ENCODE measurements around the gene STARD13.
A peak's percentile ranks its signal among the peaks of the same experiment; 100 is the strongest.

The STARD13 gene

DNA sequence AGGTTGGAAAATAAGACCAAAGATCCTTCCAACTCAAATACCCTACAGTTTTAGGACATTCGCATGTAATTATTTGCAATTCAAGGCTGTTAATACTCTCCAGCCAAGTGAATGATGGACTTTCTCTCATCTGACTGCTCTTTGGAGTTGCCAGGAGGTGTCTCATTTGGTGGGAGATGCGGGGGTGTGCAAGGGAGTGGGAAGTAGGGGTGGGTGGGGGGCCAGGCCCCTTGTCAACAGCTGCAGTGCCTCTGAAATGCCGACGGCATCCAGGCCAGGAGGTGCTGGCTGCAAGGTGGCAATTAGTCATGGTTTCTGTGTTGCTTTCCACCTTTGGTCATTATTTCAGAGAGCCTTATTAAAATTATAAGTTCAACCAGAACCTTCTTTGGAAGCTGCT lies 147.8 kb downstream of the STARD13 start:
- no peak for DNase-seq

DNA sequence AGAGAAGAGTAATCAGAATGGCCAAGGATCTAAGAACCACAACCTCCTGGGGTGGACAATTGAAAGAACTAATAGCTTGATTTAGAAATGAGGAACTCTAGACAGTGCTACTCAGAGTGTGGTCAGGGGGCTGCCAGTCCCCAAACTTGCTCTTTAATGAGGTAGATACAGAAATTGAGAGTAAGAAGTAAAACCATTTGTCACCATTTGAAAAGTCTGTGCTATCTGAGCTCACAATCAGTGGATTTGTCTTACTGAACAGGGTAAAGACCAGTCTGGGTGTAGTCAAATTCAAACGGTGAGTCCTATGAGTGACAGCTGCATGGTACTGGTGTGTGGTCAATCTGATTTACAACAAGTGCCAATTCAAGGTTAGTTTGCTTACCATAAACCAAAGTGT lies 150.5 kb downstream of the STARD13 start:
- no peak for DNase-seq

DNA sequence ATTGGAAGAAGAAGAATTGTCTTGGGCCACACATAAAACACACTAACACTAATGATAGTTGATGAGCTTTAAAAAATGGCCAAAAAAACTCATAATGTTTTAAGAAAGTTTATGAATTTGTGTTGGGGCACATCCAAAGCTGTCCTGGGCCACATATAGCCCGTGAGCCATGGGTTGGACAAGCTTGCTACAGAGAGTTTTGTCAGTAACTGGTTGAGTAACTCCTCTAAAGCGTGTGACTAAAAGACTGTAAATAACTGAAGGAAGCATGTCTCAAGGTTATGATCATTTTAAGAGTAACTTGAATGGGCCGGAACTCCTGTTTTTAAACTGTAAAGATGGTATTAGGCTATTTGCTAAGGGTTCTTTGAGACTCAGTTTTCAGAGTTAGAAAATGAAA lies 151.3 kb downstream of the STARD13 start:
- DNase-seq = no peak

DNA sequence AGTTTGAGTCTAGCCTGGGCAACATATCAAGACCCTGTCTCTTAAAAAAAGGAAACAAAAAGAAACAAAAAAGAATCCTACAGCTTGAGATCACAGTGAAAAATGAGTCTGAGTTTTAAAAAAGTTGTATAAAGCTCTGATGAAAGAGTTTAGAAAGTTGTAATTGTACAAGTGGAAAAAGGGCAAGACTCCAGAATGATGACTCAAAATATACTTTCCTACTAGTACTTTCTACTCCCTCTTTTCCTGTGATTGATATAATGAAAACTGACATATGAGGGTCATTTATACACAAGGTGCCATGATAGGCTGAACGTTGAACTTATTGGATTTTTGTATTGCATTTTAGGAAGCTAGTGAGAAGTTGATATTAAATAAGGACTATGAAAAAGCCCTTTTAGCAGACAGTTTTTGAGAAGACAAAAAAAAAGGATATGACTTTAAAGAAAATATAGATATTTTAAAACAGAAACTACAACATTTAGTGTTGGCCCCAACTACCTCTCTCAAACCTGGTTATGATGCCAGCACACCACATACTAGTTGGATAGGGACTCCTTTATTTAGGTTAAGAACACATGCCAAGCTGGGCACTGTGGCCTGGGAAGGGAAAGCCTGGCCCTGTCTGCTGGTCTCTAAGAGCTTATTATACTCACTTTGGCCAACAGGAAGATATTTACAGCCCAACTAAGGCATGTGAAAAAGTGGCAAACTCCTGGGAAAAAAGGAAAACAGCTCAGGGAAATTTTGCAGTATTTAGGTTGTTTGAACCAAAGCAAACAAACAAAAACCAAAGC lies 152.7 kb downstream of the STARD13 start:
- no peak for DNase-seq

DNA sequence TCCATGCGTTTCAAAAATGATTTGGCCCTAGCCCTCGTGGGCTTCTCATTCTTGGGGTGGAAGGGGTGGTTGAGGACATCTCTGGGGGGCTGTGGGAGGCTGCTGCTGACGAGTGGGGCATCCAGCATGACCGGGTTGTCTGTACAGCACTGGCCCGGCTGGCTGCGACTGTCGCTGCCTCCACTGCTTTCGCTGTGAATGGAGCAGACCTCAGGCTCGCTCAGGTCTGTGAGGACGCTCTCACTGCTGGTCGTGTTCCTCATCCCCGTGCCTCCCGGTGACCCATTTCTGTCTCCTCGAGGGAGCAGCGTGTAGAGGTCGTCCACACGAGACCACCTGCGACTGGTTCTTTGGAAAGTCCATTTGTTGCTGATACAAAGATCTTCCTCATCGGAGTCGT lies 155.7 kb downstream of the STARD13 start:
- DNase-seq = no peak

DNA sequence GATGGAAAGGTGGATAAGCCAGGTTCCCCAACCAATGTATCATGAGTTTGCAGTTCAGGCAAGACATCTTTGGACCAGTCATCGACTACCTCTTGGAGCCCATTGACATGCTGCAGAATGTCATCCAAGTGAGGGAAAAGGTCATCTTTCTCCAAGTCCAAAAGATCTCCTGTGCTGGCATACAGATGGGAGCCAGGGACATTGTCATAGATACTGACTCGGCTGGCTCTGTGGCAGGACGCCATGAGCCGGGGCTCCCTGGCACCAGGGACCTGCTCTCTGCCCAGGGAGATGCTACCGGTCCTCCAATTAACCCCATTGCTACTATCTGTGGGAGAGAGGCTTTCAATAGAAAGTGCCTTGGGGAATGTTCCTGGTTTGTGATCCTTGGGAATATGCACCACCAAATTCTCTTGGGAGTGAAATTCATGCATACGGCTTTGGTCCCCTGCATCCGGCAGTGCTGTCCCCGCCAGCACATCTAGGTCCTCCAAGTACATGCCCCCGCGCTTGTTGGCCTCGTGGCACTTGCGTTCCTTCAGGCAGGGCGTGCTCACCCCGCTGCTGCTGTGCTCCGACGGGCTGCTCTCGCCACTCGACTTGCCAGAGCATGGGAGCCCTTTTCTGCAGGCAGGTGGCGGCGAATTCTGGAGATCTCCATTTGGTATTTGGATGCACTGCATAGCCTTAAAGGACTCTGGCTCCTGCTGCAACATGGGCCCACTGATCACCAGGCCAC lies 156.3 kb downstream of the STARD13 start:
- no peak for DNase-seq

DNA sequence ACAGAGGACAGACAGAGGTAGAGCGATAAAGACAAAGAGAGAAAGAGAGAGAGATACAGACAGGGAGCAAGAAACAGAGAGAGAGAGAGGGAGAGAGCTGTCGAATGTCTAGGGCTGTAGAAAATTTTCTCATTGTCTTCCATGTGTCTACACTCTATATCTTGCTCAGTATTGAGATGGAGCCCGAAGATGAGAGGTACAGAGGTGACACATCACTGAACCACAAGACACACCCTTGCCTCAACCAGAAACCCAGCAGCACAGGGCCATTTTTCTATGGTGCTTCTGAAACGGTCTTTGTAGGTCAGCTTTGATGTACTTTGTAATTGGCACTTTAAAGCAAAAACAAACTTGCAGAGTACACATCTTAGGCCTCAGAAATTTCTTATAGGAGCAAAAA lies 157.4 kb downstream of the STARD13 start:
- DNase-seq = no peak

DNA sequence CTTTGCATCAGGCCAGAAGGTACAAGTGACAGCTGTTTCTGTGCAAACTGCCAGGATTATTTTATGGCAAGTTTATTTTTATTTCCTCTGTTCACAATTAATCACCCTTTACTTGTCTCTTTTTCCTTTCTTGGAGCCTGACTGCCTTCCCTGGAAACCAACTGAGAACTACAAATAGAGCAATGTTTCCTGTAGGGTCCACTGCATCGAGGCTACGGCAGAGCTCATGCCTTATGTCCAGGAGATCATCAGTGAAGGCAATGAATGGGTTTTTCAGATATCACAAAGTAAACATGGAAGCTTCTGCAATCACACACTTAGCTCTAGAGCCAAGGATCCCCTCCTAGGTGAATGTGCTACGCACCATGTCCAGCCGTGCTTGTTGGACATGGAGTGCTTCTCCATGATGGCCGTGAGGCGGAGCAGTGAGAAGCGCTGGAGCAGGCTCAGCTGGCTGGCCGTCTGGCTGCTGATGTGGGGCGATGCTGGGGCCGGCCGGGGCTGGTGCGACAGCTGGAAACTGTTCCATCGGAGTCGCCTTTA lies 158.5 kb downstream of the STARD13 start:
- DNase-seq = peak; percentile 49

DNA sequence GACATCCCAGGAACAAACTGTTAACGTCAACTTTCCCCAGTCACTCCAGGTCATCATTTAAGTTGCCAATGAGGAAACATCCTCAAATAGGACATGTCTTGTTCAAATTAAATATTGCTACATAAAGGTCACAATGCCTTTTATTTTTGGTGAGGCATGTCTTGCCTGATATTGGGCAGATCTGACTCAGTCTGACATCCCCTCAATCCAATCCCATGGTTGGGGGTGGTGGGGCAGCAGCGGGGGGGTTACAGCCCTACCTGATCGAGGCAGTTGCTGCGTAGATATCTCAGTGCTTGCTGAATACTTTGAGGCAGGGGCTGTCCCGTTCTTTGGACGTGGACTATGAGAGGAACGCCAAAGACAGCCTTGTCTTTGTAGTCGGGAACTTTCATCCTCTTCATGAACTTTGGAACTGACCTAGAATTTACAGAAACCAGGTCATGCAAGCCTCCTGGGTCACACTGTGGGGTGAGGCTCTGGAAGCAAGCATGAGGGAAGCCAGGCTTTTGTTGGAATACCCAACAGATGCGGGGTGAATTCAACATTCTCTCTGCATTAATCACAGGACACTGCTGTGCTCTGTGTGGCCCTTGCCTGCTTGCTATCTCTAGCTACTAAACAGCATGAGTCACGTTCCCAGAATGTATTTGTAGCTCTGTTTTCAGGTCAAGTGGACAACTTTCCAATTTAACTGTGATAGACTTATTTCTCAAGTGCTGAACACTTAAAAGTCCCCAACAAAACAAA lies 159.6 kb downstream of the STARD13 start:
- peak; percentile 70 for DNase-seq

DNA sequence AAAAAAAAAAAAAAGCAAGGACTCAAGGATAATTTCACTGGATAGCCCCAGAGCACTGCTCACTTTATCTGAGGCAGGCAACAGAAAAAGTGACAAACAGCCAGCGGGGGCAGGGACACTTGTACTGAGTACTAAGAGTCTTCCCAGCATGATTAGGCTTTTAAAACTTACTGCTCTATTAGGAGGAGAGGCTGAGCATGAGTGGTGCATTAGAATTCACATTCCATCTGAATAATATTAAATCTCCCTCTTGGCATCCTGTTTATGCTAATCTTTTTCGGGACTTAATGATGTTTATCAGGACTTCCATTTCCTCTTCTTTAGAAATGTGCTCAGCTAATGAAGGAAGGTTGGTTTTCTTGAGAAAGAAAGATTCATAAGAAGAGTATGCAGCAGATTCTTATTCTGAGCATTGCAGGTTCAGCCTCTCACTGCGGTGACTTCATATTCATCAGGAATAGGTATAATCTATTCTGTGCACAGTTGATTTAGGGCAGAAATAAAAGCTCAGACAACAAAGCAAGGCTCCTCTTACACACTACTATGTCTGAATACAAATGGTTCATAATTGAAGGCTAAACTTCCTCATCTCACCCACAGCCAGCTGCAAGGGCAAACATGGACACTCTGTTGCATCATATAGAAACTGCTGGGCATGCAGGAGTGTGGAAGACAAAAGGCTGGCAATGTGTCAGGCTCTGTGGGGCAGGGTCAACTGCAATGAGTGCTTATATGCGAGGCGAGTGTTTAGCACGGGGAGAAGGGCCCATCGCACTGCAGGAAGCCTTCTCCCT lies 162.3 kb downstream of the STARD13 start:
- no peak for DNase-seq

DNA sequence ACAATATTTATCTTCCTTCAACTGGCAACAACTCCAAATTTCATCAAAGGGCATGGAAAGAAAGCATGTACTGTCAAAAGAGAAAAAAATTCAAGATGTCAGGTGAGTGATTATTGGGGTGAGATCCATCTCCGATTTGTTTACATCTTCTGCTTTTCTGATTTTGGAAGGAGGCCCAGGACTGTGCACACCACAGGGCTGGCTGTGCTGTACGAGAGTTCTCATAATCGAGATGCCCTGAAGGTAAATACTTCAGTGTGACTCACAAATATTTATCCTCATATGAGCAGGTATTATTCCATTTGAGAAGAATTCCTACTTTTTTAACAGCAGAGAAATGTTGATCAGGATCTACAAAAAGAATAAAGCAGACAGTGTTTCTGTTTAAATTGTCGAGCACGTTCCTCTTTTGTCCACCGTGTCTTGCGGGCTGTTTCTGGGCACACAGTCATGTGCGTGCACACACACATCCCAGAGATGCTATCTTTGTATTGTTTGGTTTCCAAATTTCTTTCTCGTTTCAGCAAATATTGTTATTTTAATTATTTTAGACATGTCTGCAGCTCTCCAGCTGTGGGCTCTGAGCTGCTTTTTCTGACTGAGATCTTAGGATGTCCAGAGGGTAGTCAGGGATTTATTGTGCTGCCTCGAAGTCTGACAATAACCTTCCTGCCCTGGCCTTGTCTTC lies 165.6 kb downstream of the STARD13 start:
- no peak for DNase-seq

DNA sequence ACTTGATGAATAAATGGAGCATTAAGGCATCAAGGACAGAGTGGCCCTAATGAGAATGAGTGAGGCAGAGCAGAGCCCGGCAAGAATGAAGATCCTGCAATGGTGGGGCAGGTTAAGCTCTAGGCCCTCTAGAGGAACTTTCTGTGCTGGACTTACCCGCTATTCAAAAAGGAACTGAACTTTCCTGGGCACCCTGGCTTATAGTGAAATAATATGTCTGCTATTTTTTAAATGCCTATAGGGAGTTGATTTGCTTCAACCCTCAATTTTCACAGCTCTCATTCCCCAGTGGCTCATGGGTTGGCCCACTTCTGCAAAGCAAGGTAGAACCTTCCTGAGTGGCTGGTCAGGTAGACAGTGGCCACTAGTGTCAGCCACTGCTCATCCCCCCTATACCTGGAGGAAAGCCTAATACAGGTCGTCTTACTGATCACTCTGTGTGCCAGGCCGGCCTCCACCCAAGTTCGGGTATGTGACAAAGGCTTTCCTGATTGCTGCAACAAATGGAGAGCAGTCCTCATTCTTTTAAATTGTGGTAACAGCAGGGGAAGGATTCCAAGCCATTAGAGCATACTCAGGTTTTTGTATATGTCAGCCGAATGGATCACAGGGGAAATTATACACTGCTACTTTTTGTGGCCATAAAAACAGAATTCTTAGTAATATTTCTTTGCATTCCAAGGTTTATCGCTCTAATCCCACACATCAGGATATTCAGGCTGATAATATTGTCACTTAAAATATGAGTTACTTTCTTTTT lies 166.4 kb downstream of the STARD13 start:
- no peak for DNase-seq

DNA sequence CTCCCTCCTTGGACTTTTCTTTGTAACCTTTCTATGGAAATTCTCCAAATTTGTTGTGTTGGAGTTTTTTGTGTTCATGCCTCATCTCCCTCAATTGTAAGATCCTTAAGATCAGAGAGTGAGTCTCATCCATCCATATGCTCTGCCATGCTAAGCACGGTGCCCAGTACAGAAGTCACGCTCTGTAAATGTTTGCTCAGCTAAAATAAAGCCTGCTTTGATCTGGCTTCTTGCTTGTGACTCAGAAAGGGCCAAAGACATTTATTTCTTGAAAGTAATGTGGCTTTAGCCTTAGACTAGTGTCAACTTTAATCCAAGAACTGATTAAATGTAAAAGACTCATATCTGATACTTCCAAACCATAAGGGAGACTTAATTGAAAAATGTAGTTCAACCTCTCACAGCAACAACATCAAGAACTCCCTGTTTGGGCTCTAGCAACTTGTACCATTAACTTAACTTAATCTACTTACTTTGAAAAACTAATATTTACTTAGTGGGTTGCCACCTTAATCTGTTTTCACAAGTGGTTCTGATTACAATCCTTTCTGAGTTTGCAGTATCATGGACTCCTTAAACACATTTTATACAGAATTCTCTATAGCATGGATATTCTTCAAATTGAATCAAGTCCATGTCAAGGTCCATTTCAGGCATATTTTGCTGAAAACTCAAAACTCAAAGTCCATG lies 169.1 kb downstream of the STARD13 start:
- no peak for DNase-seq

DNA sequence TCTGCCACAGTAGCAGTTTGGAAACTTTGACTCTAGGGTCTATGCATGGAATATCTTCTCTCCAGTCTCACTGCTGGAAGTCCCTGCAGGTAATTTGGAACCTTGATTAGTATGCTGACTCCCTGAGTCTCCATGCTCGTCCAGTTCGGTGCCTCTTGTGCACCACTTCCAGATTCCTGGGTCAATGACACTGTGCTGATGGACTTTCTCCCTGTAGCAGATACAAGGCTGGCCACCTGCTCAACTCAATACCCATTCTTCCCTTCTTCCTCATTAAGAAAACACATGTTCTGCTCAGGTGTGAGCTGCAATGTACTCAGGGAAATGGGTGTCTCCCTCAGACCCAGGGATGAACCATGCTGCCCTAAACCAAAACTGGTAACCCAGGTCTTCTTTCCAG lies 170.3 kb downstream of the STARD13 start:
- DNase-seq = no peak

DNA sequence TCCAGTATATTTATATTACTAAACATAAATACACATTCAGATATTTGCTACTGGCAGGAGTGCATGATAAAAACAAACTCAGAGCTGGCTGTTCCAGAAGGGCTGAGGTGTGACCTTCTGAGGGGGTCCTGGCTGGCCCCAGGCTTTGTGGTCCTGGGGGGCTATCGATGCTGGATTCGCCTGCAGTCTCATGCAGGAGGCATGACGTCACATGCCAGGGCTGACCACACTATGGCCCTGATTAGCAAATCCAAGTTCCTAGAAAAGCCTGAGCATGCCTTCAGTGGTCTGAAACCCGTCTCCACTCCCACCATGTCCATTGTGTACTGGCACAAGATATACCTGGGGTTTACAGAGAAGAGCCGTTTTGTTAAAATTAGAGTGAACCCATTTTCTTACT lies 171.4 kb downstream of the STARD13 start:
- no peak for DNase-seq

DNA sequence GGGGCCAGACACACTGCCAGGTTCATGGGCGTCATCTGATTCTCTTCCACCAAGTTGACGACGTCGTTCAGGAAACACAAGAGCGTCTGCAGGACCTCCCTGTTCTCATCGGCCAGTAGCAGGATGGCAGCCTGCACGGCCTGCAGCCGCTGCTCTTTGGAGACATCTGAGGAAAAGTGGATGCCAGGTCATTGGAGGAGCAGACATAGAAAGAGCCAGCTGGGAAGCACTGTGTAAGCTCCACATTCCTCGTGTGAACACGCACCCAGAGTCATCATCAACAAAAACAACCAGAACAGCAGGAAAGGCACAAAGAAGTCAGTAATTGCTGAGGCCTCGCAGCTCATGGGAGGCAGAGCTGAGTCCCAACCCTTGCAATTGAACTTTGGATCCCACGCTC lies 172.8 kb downstream of the STARD13 start:
- DNase-seq = no peak

DNA sequence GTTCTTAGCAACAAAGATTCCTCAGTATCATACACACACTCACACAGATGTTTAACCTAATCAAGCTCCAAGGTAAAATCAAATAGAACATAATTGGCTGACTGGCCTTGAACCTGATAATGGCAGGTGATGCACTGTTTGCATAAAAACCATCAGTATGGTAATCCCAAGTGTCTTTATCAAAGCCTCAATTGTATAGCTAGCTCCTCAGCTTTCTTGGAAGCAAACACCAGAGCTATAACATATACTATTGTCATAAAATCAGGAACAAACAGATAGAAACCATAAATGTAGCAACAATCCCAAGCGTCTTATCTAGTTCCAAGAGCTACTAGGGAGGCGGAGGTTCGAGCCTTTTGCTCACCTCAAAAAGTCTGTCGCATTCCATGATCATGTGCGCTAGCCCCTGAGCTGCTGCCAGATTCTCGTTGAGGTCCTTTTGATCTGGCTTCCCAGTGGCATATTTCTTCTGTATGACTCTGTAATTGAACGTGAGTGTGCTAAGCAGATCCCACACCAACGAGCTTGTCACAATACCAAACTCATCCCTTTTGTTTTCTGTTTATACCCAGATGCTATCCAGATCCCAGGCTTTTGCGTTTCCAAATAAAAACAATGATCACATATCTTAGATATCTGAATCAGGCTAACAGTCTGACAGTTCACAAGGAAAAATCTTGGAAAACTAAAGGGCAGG lies 174.0 kb downstream of the STARD13 start:
- DNase-seq = no peak

DNA sequence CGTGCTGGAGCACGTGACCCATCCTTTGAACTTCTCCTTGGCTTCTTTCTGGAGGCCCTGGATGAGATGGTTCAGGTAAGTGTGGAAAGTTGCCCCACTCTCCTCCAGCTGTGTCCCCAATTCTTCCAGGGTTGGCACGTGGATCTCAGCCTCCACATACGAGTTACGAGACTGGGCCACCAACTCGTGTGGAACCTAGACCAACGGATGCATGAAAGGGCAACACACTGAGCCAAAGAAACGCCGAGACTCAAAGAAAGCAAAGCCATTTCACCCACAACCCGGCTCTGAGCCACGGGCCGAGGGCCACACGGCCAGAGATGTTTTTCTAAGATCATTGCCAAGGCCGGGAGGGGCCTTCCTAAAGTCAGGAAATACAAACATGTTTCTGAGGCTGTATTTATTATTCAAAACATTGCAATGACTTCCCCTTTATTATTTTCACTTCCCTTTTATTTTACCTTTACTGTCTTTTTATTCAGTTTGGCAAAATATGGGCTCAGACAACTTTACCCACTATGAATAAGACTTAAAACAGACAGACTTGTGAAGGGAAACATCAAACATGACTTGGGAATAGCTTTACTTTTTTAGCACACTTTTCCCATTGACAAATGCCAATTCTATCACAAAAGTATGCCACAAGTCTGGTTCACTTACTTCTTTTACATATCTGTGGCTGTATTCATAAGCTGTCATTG lies 174.7 kb downstream of the STARD13 start:
- DNase-seq = no peak

DNA sequence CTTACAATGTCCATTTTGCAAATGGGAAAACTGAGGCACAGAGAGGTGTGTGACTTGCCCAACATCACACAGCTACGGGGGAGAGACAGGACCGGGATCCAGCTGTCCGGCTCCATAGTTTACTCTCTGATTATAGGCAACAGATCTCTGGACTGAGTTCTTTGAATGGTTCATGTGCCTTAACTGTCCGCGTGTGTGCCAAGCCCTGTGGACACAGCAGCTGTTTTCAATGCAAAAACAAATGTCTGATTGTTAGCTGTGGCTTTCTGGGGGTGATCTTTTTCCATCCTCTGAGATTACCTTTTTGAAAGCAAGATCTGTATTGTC lies 175.2 kb downstream of the STARD13 start:
- DNase-seq = no peak

DNA sequence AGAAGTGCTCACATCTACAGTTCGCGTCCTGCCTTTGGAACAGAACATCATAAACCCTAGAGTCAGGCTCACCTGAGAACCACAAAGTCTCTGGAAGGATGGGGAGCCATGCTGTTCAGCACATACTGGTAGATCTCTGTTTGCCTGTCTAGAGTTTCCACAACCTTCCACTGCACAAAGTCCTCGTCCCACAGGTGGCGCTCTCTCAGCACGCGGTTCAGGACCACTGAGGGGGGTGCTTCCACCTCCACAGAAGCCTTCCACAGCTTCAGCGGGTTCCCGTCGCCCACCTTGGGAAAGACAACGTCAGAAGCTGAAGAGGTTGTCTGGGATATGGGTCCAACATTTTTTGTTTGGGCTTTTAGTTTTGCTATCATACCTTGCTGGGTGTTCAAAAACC lies 175.8 kb downstream of the STARD13 start:
- no peak for DNase-seq
